NCI-H2171 (cell line): ENCODE data around the gene PRR16.

ENCODE experiments used
- DNase-seq: peaks from one replicate; lab custom pipeline; 2025; lab: John Stamatoyannopoulos, UW

PRR16 gene

DNA sequence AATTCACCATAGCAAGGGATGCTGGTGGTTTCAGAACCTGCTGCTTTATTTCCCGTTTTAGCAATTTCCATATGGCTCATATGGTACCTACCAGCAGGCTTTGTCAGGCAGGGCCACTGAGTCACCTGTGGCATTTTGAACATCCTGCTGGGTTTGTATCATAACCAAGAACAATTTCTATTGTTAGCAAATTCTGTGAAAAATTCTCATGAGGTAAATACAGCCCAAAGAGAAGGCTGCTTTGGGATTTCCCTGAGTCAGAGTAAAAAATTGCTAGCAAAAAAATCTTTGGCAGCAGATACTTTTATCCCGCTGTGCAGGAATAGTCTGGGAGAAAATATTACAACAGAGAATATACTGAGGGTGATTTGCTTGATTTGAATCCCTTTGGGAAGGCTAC is 52.7 kb downstream of the PRR16 start:
- no peak for DNase-seq

DNA sequence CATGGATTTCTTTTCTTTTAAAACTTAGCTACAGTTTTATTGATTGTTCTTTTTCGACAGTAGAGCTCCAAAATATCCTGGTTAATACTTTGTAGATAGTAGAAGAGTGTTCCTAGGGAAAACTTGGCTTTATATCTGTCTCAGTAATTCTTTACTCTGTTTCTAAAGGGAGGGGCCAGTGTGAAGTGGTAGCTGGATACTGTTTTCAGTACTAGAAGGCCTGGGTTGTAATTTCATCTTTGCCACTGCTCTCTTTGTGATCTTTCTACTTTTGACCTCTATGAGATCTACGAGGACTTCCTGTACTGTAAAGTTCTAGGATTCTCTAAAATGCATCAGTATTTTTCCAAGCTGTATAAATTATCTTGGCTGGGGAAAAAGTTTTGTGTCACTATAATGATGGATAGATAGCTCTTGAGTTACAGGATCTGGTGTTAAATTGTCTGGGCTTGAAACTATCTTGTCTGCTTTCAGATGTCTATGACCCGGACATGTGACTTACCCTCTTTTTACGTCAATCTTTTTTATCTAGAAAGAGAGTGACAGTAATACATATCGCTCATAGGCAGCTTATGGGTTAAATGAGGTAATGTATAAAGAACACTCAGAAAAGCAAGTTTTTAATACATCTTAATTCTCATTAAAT is 53.6 kb downstream of the PRR16 start:
- DNase-seq, result no peak

DNA sequence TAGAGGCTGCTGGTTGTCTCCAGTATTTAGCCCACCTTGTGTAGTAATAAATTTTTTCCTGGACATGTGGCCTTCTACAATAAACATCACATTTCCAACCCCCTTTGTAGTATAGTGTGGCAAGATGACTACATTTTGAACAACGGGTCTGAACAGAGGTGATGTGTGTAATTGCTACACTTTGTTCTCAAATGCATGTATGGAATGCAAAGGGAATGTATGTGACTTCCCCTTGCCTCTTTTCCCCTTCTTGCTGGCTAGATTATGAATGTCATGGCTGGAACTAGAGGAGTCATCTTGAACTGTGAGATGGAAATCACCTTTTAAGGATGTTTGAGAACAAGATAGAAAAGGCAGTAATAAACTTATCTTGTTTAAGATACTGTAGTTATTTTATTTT is 54.5 kb downstream of the PRR16 start:
- no peak for DNase-seq

DNA sequence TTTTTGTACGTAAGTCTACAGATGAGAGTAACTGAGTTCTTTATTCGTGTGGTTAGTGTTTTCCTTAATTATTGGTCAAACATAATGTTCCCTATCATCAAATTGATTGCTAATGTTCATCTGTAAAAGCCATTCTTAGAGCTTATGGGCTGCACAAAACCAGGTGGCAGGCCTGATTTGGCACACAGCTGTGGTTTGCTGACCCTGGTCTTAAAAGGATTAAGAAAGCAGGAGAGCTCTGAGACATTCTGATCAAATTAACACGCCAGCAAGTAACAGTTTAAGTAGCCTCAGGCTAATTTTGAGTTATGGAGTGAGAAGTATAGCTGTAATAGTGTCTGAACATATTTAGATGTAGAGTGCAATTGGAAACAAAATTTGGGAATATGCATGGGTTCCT is 63.2 kb downstream of the PRR16 start:
- no peak for DNase-seq

DNA sequence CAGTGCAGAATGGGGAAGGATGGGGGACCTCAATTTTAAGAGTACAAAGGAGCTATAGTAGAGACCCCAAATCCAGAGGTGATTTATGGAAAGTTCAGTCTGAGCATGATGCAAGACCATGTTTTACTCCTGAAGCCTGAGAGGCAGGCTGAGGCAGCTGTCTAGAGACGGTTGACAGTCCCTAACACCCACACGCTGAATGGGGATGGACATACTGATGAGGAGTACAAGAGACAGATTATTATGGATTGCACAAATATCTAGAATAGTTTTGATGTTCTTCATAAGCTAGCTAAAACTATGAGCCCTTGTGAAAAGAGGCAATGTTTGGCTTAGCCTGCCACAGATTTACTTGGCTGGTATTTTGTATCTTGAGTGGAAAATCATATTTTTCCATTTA is 64.5 kb downstream of the PRR16 start:
- DNase-seq, result no peak

DNA sequence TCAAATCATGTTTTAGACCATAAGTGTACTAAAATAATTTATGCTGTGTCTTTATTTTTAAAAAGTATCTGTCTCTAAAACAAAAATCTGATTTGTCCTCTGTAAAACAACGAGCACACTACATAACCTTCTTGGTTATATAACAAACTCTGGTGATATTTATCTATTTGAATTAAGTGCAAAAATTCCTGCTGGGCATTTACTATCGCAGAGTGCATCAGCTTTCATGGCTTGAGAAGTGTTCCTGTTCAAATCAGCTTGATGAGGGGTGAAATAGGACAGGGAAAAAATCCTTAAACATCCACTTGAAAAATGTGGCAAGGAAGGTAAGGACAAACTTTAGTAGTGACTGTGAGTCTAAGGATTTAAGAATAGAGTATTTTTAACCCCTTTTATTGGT is 65.3 kb downstream of the PRR16 start:
- DNase-seq, result no peak

DNA sequence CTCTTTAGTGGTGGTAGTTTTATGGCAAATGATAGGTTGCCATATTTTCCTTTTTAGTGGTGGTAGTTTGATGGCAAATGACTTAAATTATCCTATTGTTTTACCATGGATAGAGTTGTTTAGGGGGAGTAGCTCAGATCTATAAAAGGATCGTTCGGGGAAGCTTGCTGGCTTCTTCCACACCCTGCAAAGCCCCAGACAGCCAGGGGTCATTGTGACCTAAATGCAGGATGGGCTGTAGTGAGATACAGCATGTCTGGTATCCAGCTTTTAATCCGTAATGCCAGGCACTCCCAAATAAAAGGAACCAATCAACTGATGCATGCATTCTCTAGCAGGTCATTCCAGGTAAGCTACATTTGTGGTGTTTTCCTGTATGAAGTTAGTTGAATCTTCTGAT is 67.1 kb downstream of the PRR16 start:
- no peak for DNase-seq

DNA sequence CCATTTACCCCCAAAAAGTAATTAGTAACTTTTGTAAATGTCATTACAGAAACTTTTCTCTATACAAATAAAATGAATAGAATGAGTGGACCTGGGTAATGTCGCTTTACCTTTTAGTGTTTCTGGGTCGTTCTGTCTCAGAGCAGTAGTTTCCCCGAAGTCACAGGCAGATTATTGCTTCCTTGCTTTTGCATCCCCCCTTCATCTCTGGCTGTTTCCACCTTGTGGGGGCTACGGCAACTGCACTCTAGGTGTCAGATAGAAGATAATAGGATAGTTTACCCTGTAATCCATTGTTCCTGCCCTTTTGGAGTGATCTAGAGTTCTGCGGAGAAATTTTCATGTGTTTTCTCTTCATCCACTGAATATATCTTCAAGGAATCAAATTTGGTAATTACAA is 68.7 kb downstream of the PRR16 start:
- no peak for DNase-seq

DNA sequence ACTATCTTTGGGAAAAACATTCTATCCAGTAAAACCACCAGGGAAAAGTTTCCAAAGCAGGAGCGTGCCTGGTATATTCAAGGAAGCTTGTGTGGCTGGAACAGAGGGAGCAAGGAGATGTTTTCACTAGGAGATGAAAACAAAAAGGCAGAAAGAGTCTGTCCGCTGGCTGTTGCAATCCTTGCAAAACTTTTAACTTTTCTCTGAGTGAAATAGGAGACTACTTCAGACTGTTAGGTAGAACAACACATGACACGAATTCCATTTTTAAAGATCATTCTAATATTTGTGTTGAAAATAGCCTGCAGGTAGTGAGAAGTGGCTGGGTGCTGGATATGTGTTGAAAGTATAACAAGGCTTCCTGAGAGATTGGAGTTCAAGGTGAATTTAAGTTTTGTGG is 69.5 kb downstream of the PRR16 start:
- no peak for DNase-seq

DNA sequence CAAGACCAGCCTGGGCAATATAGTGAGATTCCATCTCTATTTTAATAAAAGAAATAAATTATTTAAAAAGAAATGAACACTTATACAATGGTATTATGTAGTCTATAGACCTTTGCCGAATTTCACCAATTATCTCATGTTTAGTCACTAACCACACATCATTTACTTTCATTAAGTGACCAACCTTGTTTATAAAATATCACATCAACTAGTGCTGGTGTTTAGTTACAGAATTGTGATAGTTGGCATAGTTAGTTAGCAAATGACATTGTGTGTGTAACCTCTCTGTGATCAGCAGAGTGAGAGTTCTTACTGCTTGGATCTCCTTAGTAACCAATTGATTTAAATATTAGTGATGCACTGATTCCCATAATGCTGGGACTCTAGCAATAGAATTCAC is 71.8 kb downstream of the PRR16 start:
- no peak for DNase-seq

DNA sequence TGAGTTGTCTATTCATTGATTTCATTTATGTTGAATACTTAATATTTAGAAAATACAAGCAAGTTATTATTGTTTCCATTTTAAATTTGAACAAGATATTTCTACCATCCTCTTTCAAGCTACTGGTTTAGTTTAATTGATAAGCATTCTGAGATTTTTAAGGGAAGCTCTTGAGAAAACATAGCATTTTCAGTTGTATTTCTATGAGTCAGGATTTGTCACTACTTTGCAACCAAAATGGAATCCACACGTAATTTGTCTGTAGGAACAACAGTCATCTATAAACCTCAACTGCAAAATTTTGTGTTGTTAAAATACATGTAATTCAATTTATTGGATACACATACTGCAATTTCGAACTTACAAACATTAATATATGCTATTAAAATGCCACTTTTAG is 74.0 kb downstream of the PRR16 start:
- no peak for DNase-seq

DNA sequence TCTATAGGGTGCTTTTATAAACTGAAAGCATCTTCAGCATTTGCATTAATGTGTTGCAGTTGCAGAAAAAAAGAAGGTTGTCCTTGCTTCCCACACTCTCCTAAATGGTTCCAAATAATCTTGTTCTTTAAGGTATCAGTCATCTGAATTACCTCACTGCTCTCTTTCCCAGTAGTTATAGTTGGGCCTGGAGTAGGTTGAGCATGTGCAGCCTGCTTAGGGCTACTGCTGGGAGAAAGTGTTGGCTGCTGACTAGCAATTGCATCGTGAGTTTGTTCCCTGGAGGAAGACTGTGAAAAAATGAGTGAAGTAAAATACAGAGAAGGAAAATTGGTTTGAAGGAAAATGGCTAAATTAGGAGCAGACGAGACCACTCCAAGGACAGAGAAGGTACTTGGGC is 74.5 kb downstream of the PRR16 start:
- no peak for DNase-seq

DNA sequence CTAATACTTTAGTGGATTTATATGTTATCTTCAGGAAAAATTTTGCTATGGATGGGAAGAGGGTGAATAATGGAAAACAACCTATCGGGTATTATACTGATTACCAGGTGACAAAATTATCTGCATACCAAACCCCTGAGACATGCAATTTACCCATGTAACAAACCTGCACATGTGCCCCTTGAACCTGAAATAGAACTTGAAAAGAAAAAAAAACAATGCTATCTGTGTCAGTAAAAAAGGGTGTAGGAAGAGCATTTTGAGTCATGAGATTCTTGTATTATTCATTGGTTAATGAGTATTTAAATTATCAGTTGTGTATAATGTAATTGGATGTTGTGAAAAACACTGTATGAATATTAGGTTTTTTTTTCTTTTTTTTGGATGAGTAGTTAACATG is 75.4 kb downstream of the PRR16 start:
- no peak for DNase-seq

DNA sequence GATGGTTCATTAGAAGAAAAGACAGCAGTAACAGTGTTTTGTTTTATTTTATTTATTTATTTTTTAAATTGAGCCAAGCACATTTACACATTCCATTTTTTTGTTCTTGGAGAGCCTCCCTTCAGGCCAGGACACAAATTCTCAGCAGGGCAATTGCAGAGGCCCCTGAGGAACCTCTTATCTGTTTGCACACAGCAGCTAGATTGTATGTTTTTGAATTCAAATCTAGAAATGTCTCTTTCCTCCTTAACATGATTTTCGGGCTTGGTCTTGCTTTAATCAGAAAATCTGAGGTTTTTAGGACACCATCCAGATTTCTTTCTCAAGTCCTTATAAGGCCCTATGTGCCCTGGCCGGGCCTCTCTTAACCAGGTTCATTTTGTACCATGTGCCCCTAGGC is 76.0 kb downstream of the PRR16 start:
- DNase-seq, result no peak

DNA sequence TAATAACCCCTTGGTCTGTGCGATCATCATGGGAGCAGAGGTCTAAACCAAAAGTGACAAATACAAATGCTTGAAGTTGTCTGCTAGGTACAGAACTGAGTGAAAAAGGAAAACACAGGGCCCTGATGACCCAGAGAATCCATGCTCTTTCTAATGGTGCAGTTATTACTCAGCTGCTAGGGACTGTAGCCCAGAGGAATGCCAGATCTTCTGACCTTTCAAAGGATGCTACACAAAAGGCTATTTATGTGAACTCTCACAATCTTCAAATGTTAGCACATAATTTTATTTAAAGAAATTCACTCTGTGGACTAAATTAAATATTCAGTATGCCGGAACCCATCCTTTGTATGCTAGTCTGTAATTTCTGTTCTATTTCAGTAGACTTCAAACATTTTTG is 79.9 kb downstream of the PRR16 start:
- no peak for DNase-seq

DNA sequence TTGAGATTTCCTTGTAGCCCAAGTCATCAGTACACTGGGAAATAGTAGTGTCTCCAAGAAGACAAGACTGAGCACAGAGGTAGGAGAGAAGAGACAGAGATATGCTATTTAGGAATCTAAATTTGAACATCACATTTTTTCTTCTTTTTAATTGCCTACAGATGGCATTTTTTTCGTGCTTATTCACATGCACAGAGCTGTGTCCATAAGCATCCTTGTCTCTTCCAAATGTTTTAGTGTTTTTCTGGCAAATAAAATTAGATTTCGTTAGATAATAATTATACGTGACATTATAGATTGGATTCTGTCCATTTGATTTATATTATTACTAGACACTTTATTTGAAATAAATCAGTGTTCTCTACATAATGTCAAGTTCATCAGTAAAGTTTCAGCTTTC is 80.9 kb downstream of the PRR16 start:
- no peak for DNase-seq

DNA sequence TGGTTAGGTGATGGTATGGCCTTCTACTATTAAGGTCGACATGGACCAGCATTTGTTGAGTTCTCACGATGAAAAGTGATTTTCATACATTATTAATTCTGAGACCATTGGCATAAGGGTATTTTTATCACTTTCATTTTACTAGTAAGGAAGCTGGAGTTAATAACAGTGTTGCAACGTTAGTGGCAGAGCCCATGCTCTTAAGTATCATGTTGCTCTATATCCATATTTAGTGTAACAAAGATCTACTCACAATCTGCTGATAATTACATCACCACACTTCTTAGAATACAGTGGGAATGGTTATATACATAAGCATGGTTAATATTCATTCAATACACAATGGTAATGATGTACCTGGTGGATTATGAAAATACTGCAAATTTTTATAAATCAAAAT is 81.9 kb downstream of the PRR16 start:
- no peak for DNase-seq

DNA sequence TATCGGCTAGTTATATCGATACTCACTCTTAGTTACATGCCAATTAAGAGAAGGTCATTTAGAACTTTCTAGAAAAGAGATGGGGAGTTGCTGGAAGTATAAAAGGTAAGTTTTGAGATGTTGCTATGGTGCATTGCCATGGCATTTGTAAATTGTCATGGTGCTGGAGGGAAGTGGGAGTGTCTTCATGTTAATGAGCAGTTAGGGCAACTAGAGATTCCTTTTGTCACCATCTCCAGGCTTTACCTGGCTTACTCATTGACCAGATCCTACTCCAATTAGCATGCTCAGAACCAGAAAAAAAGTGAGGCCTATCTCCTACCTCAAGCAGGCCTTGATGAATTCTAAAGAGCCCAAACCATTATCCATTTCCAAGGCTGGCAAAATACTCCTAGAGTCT is 82.8 kb downstream of the PRR16 start:
- DNase-seq, result no peak

DNA sequence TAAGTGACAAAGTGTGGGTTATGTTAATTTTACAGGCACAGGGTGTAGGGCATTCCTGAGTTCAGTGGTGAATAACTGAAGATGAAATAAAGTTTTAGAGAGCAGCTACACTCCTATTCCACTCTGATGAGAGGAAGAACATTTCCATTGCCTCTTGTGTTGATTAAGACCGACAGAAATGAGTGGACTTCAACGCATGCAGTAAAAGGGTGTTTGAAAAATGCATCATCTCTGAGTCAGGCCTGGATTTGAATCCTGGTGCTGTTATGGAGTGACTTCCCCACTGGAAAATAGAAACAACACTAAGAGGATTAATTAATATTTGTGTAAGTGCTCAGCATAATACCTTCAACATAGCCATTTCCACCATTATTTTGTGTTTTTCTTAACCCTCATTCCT is 86.3 kb downstream of the PRR16 start:
- DNase-seq, result no peak

DNA sequence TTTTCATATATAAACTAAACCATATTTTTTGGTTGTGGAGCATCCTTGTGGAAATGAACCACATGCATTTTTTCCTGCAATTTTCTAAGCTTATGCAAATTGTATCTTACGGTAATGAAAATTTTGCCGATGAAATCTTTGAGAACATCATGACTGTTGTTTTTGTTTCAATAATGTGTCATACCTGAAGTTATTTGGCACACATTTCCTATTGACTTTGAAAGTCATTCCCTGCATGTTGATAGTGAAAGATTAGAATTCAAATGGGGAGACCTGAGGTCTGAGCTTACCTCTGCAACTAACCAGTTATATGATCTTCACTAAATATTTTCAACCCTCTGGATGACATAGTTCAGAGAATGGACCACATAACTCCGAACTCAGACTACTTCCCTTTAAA is 88.5 kb downstream of the PRR16 start:
- DNase-seq, result no peak

DNA sequence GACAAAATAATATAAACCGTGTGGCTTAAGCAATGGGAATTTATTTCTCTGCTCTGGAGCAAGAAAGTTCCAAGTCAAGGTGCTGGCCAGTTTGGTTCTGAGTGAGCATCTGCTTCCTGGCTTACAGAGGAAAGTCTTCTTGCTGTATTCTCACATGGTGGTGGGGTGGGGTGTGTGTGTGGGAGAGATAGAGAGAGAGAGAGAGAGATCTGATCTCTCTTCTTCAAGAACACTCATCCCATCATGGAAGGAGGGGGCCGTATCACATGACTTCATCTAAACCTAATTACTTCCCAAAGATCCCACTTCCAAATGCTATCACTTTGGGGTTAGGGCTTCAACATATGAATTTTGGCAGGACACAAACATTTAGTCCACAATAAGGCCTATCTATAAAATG is 91.2 kb downstream of the PRR16 start:
- DNase-seq, result no peak

DNA sequence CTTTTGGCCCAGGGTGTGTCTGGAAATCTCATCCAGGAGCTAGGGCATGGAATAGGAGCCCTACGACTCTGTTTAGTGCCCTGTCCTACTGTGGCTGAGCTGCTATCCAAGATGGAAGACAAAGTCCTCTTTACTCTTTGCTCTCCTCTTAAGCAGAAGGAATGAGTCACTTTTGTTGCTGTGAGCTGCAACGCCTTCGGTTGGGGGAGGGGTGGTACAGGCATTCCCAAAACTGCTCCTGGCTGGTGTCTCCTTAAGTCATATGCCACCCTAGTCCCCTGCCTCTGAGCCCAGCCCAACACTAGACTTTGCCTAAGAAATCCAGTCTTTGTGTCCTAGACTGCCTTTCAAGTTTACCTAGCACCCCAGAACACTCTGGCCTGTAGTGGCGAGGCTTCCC is 99.9 kb downstream of the PRR16 start:
- no peak for DNase-seq

DNA sequence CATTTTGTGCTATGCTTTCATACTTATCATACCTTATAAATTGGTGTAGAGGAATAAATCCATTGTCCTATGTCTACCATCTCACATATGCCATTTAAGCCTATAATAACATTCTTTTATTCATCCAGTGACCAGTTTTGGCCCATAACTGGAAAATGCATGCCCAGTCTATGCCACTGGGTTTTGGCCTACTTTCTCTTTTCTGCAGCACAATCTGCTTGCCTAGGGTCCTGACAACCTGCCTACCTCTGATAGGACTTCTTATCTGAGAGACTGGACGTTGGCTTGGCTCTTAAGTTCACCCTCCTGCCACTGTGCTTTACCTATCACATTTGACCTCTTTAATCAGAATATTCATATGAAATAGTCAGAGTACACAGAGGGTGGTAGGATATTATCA is 103.0 kb downstream of the PRR16 start:
- DNase-seq, result no peak

DNA sequence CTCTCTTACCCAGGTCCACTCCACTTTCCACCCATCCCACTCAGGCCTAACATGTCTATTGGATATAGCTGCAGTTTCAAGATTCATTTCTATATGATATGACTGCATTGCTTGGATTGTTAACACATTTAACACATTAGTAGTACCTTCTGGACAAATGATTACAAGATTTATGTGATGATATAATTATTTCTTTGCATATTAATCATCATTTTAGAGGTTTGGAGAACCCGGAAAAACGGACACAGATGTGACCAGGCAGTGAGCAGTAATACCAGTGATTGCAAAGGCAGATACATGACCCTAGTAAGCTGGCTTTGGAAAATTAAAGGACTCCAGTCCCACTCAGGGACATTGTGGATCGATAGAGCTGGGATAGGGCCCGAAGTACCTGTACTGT is 103.8 kb downstream of the PRR16 start:
- no peak for DNase-seq

DNA sequence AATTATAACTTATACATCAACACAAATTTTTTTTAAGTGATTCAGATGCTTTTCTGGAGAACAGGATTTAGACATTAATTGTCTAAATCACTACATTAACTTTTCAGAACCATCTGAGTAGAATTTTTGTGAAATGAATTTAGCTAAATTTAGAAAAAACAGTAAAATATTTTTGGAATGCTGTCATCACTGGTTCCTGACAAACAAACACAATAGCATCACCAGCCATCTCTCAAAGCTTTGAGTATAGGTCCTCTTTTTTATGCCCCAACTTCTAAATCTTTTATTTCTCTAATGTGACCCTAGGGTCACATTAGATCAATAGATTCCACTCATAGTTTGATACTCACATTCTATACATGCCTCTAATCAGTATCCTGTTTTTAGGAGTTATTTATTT is 104.6 kb downstream of the PRR16 start:
- no peak for DNase-seq
